GM19468 (cell line): ENCODE results near the gene CCSER2.
"Not testable (repeated sequence)": the region's sequence is repeated elsewhere in the genome, so short reads cannot be mapped to it uniquely, and the experiment has no call there.

Source experiments
- ATAC-seq: cut with Tn5 transposase; IDR thresholded peaks from one replicate; pipeline ENCODE4 v1.9.1; 2021; ENCODE audit warnings: mild to moderate bottlenecking, moderate library complexity, moderate number of reproducible peaks; ENCODE audit not compliant: unreplicated experiment; ENCODE audit errors: extremely low read depth

Gene CCSER2

GRCh38 chr10:84499846-84500245 is 171.5 kb downstream of the CCSER2 start:
- no peak for ATAC-seq

- ATAC-seq, result no peak
Measured at GRCh38 chr10:84510121-84510520, 181.7 kb downstream of the CCSER2 start.

- no peak for ATAC-seq
Measured at GRCh38 chr10:84511106-84511505, 182.7 kb downstream of the CCSER2 start.

- no peak for ATAC-seq
Measured at GRCh38 chr10:84511709-84512285, 183.4 kb downstream of the CCSER2 start.

- no peak for ATAC-seq
Measured at GRCh38 chr10:84517554-84517953, 189.2 kb downstream of the CCSER2 start.

GRCh38 chr10:84519235-84519634 is 190.8 kb downstream of the CCSER2 start:
- no peak for ATAC-seq

GRCh38 chr10:84521013-84521412 is 192.6 kb downstream of the CCSER2 start:
- ATAC-seq, result no peak

GRCh38 chr10:84521468-84521867 is 193.1 kb downstream of the CCSER2 start:
- ATAC-seq, result no peak

- no peak for ATAC-seq
Measured at GRCh38 chr10:84522612-84523462, 194.4 kb downstream of the CCSER2 start.

GRCh38 chr10:84523526-84523925 is 195.1 kb downstream of the CCSER2 start:
- ATAC-seq, result no peak

- ATAC-seq, result no peak
Measured at GRCh38 chr10:84524435-84524834, 196.0 kb downstream of the CCSER2 start.

GRCh38 chr10:84525120-84525806 is 196.9 kb downstream of the CCSER2 start:
- no peak for ATAC-seq

- ATAC-seq, result not testable (repeated sequence)
Measured at GRCh38 chr10:84525807-84526182, 197.4 kb downstream of the CCSER2 start.

GRCh38 chr10:84527386-84527785 is 199.0 kb downstream of the CCSER2 start:
- not testable (repeated sequence) for ATAC-seq

- ATAC-seq, result not testable (repeated sequence)
Measured at GRCh38 chr10:84528526-84528925, 200.1 kb downstream of the CCSER2 start.

GRCh38 chr10:84530724-84531325 is 202.4 kb downstream of the CCSER2 start:
- ATAC-seq, result no peak

GRCh38 chr10:84531396-84531795 is 203.0 kb downstream of the CCSER2 start:
- ATAC-seq, result no peak

- ATAC-seq, result no peak
Measured at GRCh38 chr10:84534168-84534567, 205.8 kb downstream of the CCSER2 start.

GRCh38 chr10:84537447-84537931 is 209.1 kb downstream of the CCSER2 start:
- ATAC-seq, result peak; percentile 43

GRCh38 chr10:84538036-84538435 is 209.6 kb downstream of the CCSER2 start:
- no peak for ATAC-seq

GRCh38 chr10:84539216-84539615 is 210.8 kb downstream of the CCSER2 start:
- ATAC-seq, result no peak
